D721Med (cell line): ENCODE measurements around the gene DOLPP1.

ENCODE experiments used
- DNase-seq: peaks from one replicate; pipeline ENCODE4 v3.0.0; 2011; ENCODE audit warnings: low spot score; ENCODE audit not compliant: insufficient read length
- FAIRE-seq: peaks from 2 replicates; lab custom pipeline; 2011; peaks lifted over from hg19 to GRCh38; lab: Jason Lieb, UNC
- CTCF ChIP-seq: IDR thresholded peaks from 2 replicates; pipeline ENCODE4 v1.5.1; 2012; ENCODE audit warnings: mild to moderate bottlenecking, control low read depth; ENCODE audit not compliant: insufficient read depth; ENCODE audit errors: missing control alignments

Gene DOLPP1

GRCh38 chr9:129068990-129069861, 11.7 kb upstream of the DOLPP1 start:
- FAIRE-seq (no peak), DNase-seq (no peak)
- TF ChIP-seq CTCF = no peak

GRCh38 chr9:129069862-129070641, 10.9 kb upstream of the DOLPP1 start:
- FAIRE-seq = no peak
- no peak for DNase-seq

GRCh38 chr9:129070696-129071525, 10.0 kb upstream of the DOLPP1 start:
- no peak for FAIRE-seq
- no peak for TF ChIP-seq CTCF
- no peak for DNase-seq

More at GRCh38 chr9:129069862-129070641, 10.9 kb upstream of the DOLPP1 start:
- TF ChIP-seq CTCF = no peak

- DNase-seq = no peak
- FAIRE-seq = no peak
- TF ChIP-seq CTCF = no peak
Observed at GRCh38 chr9:129071526-129072126, 9.3 kb upstream of the DOLPP1 start.

- no peak for DNase-seq
- no peak for FAIRE-seq
- no peak for TF ChIP-seq CTCF
Observed at GRCh38 chr9:129072171-129072570, 8.7 kb upstream of the DOLPP1 start.

GRCh38 chr9:129073404-129073803, 7.5 kb upstream of the DOLPP1 start:
- FAIRE-seq (no peak), DNase-seq (no peak)
- TF ChIP-seq CTCF = no peak
